Loucy (cell line): ENCODE measurements around the gene ARID1B.

Source experiments
- H2AFZ ChIP-seq: fragments of 200-600 bp; sonication (generic); 2 replicates; pipeline ENCODE4 v1.6.0; 2016; ENCODE audit warnings: antibody characterized with exemption, mild to moderate bottlenecking, low read length, moderate library complexity
- H3F3A ChIP-seq: fragments of 200-600 bp; 2 replicates; pipeline ENCODE4 v1.6.0; 2016; ENCODE audit warnings: antibody characterized with exemption, low read depth, mild to moderate bottlenecking
- H3K27me3 ChIP-seq: fragments of 200-600 bp; sonication (generic); 2 replicates; pipeline ENCODE4 v1.6.1; 2014; ENCODE audit warnings: low read length, mild to moderate bottlenecking; ENCODE audit not compliant: insufficient read depth, poor library complexity, severe bottlenecking
- H3K36me3 ChIP-seq: fragments of 200-600 bp; sonication (generic); 2 replicates; pipeline ENCODE4 v1.6.1; 2016; ENCODE audit warnings: low read length; ENCODE audit not compliant: insufficient read depth
- H3K4me1 ChIP-seq: fragments of 200-600 bp; sonication (generic); 2 replicates; pipeline ENCODE4 v1.5.1; 2014; ENCODE audit warnings: low read length, mild to moderate bottlenecking; ENCODE audit not compliant: insufficient read depth, poor library complexity, severe bottlenecking
- H3K4me2 ChIP-seq: fragments of 200-600 bp; sonication (generic); 2 replicates; pipeline ENCODE4 v1.6.0; 2014; ENCODE audit warnings: antibody characterized with exemption, low read length, low read depth, mild to moderate bottlenecking; ENCODE audit not compliant: poor library complexity, severe bottlenecking
- H3K4me3 ChIP-seq: fragments of 200-600 bp; sonication (generic); 2 replicates; pipeline ENCODE4 v1.5.1; 2014; ENCODE audit warnings: low read length, mild to moderate bottlenecking, mixed read lengths; ENCODE audit not compliant: poor library complexity, severe bottlenecking
- H3K79me2 ChIP-seq: fragments of 200-600 bp; sonication (generic); 2 replicates; pipeline ENCODE4 v1.6.1; 2014; ENCODE audit warnings: low read length; ENCODE audit not compliant: insufficient read depth
- H3K9ac ChIP-seq: fragments of 200-600 bp; sonication (generic); 2 replicates; pipeline ENCODE4 v1.6.0; 2014; ENCODE audit warnings: mild to moderate bottlenecking, low read depth, low read length, moderate library complexity; ENCODE audit not compliant: poor library complexity, severe bottlenecking
- H3K9me2 ChIP-seq: fragments of 200-600 bp; sonication (generic); replicated peaks from 2 replicates; pipeline ENCODE4 v1.6.1; 2016; ENCODE audit warnings: low read depth, low read length, mixed read lengths
- H3K9me3 ChIP-seq: fragments of 200-600 bp; sonication (generic); 2 replicates; pipeline ENCODE4 v1.6.1; 2014; ENCODE audit warnings: mild to moderate bottlenecking, antibody characterized with exemption, low read length, low read depth; ENCODE audit not compliant: insufficient read depth
- H4K20me1 ChIP-seq: fragments of 200-600 bp; sonication (generic); 2 replicates; pipeline ENCODE4 v1.6.0; 2014; ENCODE audit warnings: antibody characterized with exemption, low read length, mild to moderate bottlenecking; ENCODE audit not compliant: insufficient read depth, poor library complexity, severe bottlenecking
- EZH2phosphoT487 ChIP-seq: fragments of 200-600 bp; IDR thresholded peaks from 2 replicates; pipeline ENCODE4 v1.6.1; 2018; ENCODE audit warnings: antibody characterized with exemption, mild to moderate bottlenecking, moderate library complexity, borderline replicate concordance
- TF ChIP-seq, protein P1 (sequence below): fragments of 200-600 bp; sonication (generic); conservative IDR thresholded peaks from 2 replicates; pipeline ENCODE4 v1.5.1; 2014; ENCODE audit warnings: mild to moderate bottlenecking, antibody characterized with exemption, low read length

Gene ARID1B

DNA sequence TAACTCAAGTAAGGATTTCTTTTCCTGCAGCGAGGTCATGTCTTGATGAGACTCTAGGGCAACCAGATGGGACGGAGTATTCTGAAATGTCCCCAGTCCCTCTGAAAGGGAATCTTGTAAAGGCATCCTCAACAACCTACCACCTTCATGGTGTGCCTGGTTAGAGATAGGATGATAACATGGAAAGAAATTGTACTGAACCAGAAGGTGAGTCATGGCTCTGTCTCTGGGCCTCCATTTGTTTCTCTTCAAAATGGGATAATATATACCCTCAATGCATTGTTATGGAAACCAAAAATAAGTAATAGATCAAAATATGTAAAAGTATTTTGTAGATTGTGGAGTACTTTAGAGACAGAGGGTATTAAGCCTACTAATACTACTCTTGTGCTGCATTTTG is 219.1 kb downstream of the ARID1B start:
- no peaks in the 10 kb centered on the region for H3F3A ChIP-seq
- no peak overlapping the region for H2AFZ ChIP-seq
- H3K36me3 ChIP-seq, result no peaks in the 10 kb centered on the region
- no peak overlapping the region for H3K9ac ChIP-seq
- H3K4me3 ChIP-seq, result no peak overlapping the region
- no peaks in the 10 kb centered on the region for H3K9me3 ChIP-seq
- H3K27me3 ChIP-seq, result no peaks in the 10 kb centered on the region
- peaks cover 4% of the 10 kb centered on the region for H3K4me1 ChIP-seq
- no peak overlapping the region for H3K4me2 ChIP-seq
- H4K20me1 ChIP-seq, result peaks cover 63% of the 10 kb centered on the region
- H3K79me2 ChIP-seq, result peaks cover 96% of the 10 kb centered on the region
- TF ChIP-seq, protein P1, sequence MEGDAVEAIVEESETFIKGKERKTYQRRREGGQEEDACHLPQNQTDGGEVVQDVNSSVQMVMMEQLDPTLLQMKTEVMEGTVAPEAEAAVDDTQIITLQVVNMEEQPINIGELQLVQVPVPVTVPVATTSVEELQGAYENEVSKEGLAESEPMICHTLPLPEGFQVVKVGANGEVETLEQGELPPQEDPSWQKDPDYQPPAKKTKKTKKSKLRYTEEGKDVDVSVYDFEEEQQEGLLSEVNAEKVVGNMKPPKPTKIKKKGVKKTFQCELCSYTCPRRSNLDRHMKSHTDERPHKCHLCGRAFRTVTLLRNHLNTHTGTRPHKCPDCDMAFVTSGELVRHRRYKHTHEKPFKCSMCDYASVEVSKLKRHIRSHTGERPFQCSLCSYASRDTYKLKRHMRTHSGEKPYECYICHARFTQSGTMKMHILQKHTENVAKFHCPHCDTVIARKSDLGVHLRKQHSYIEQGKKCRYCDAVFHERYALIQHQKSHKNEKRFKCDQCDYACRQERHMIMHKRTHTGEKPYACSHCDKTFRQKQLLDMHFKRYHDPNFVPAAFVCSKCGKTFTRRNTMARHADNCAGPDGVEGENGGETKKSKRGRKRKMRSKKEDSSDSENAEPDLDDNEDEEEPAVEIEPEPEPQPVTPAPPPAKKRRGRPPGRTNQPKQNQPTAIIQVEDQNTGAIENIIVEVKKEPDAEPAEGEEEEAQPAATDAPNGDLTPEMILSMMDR, result no peak
- no peak for TF ChIP-seq EZH2phosphoT487
- no peaks in the 10 kb centered on the region for H3K9me2 ChIP-seq

DNA sequence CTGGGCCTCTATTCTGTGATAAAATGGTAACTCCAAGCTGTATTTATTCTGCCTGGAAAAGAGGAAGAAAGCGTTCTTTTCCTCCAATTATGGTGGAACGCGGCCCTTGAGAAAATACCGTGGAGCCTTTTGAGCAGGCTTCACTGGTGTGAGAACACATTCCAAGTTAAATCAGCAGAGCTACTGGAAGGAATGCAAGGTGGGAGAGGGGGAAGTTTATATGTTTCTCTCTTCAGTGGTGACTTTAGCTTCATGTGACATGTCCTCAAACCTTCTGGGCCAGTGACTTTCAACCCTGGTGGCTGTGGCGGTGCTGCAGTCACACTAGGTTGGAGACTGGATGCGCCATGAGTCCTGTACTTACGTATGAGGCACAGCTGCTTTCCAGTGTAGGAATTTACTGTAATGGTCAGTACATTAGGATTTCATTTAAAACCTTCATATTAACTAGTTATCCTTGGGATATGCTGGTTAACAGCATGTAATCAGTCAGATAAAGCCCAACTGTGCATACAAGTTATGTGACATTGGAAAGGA is 221.7 kb downstream of the ARID1B start:
- TF ChIP-seq EZH2phosphoT487, result no peak
- TF ChIP-seq, protein P1, result no peak
- Histone ChIP-seq H3K79me2 (peaks cover 94% of the 10 kb centered on the region), H3F3A (no peaks in the 10 kb centered on the region), H3K9me2 (no peaks in the 10 kb centered on the region), H3K4me3 (no peak overlapping the region), H4K20me1 (peaks cover 49% of the 10 kb centered on the region), H3K4me1 (no peaks in the 10 kb centered on the region), H3K4me2 (no peak overlapping the region), H3K9me3 (no peaks in the 10 kb centered on the region), H3K27me3 (no peaks in the 10 kb centered on the region), H2AFZ (no peak overlapping the region), H3K36me3 (no peaks in the 10 kb centered on the region), H3K9ac (no peak overlapping the region)

- H2AFZ ChIP-seq, result no peak overlapping the region
- H3K27me3 ChIP-seq, result no peaks in the 10 kb centered on the region
- no peaks in the 10 kb centered on the region for H3K4me1 ChIP-seq
- H3K79me2 ChIP-seq, result peaks cover 93% of the 10 kb centered on the region
- no peak overlapping the region for H3K4me3 ChIP-seq
- peaks cover 43% of the 10 kb centered on the region for H4K20me1 ChIP-seq
- no peaks in the 10 kb centered on the region for H3K9me3 ChIP-seq
- no peak overlapping the region for H3K9ac ChIP-seq
- H3K9me2 ChIP-seq, result no peaks in the 10 kb centered on the region
- no peaks in the 10 kb centered on the region for H3K36me3 ChIP-seq
- TF ChIP-seq, protein P1, result no peak
- no peak for TF ChIP-seq EZH2phosphoT487
- no peak overlapping the region for H3K4me2 ChIP-seq
- H3F3A ChIP-seq, result no peaks in the 10 kb centered on the region
These were observed 222.6 kb downstream of the ARID1B start for GRCh38 chr6:156999762-157000161.
